Nephron (organoid): Measurements from ENCODE around the gene WDR26.
A peak's percentile ranks its signal among the peaks of the same experiment; 100 is the strongest.

Source experiments
- H3K27ac Mint-ChIP-seq, 3 experiments: 2 replicates each; pipeline ENCODE4 v1.8.0; 2020; ENCODE audit warnings: mixed read lengths in 3 of 3, mild to moderate bottlenecking in 2 of 3, moderate library complexity in 1 of 3
- H3K27me3 Mint-ChIP-seq: 2 replicates; pipeline ENCODE4 v1.8.0; 2021; ENCODE audit warnings: low read depth, mild to moderate bottlenecking, moderate library complexity, mixed read lengths
- H3K36me3 Mint-ChIP-seq: 2 replicates; pipeline ENCODE4 v1.8.0; 2020; ENCODE audit warnings: low read depth, mixed read lengths
- H3K4me1 Mint-ChIP-seq: 2 replicates; pipeline ENCODE4 v1.8.0; 2020; ENCODE audit warnings: mixed read lengths
- H3K4me3 Mint-ChIP-seq, 3 experiments: 2 replicates each; pipeline ENCODE4 v1.8.0; 2020; ENCODE audit warnings: mild to moderate bottlenecking in 3 of 3, mixed read lengths in 3 of 3, moderate library complexity in 2 of 3
- H3K9me3 Mint-ChIP-seq: 2 replicates; pipeline ENCODE4 v1.8.0; 2020; ENCODE audit warnings: mixed read lengths
- CTCF ChIP-seq, 3 experiments: fragments of 200-600 bp; sonication (generic); IDR thresholded peaks; one replicate each; pipeline ENCODE4 v1.5.0; 2021; ENCODE audit warnings: antibody characterized with exemption in 3 of 3; ENCODE audit not compliant: unreplicated experiment in 3 of 3

Gene WDR26

GRCh38 chr1:224454402-224455055 is 19.9 kb upstream of the WDR26 start:
- Mint-ChIP-seq H3K9me3 (no peaks in the 10 kb centered on the region), H3K4me1 (peaks cover 16% of the 10 kb centered on the region), H3K27me3 (no peaks in the 10 kb centered on the region), H3K36me3 (peaks cover 4% of the 10 kb centered on the region), H3K27ac (peak overlapping the region in 2 of 3 experiments; percentile 46 to 95), H3K4me3 (peak overlapping the region in 1 of 3 experiments; percentile 13)
- no peak for TF ChIP-seq CTCF (IDR thresholded peaks at IDR 0.05; ENCODE audit: unreplicated experiment in 3 of 3)

- Mint-ChIP-seq H3K27ac (no peak overlapping the region), H3K4me1 (no peaks in the 10 kb centered on the region), H3K36me3 (peaks cover 5% of the 10 kb centered on the region), H3K9me3 (no peaks in the 10 kb centered on the region), H3K27me3 (no peaks in the 10 kb centered on the region), H3K4me3 (no peak overlapping the region)
- TF ChIP-seq CTCF (IDR thresholded peaks at IDR 0.05; ENCODE audit: unreplicated experiment in 3 of 3): no peak
Observed at GRCh38 chr1:224450561-224451350, 16.2 kb upstream of the WDR26 start.

- H3K4me1 Mint-ChIP-seq: no peaks in the 10 kb centered on the region
- H3K27ac Mint-ChIP-seq: no peak overlapping the region
Observed at GRCh38 chr1:224450159-224450558, 15.6 kb upstream of the WDR26 start.

GRCh38 chr1:224448453-224449017 is 13.9 kb upstream of the WDR26 start:
- TF ChIP-seq CTCF (IDR thresholded peaks at IDR 0.05; ENCODE audit: unreplicated experiment in 3 of 3): no peak
- Mint-ChIP-seq H3K4me1 (no peaks in the 10 kb centered on the region), H3K36me3 (peaks cover 8% of the 10 kb centered on the region), H3K4me3 (no peak overlapping the region), H3K9me3 (no peaks in the 10 kb centered on the region), H3K27me3 (no peaks in the 10 kb centered on the region), H3K27ac (no peak overlapping the region)

More at GRCh38 chr1:224450159-224450558, 15.6 kb upstream of the WDR26 start:
- Mint-ChIP-seq H3K9me3 (no peaks in the 10 kb centered on the region), H3K27me3 (no peaks in the 10 kb centered on the region), H3K36me3 (peaks cover 8% of the 10 kb centered on the region), H3K4me3 (no peak overlapping the region)
- no peak for TF ChIP-seq CTCF (IDR thresholded peaks at IDR 0.05; ENCODE audit: unreplicated experiment in 3 of 3)

GRCh38 chr1:224447971-224448370 is 13.4 kb upstream of the WDR26 start:
- Mint-ChIP-seq H3K36me3 (peaks cover 8% of the 10 kb centered on the region), H3K4me1 (no peaks in the 10 kb centered on the region), H3K27me3 (no peaks in the 10 kb centered on the region), H3K9me3 (no peaks in the 10 kb centered on the region), H3K27ac (no peak overlapping the region), H3K4me3 (no peak overlapping the region)
- TF ChIP-seq CTCF (IDR thresholded peaks at IDR 0.05; ENCODE audit: unreplicated experiment in 3 of 3): no peak
